ENCODE data around the gene OR9G4.

Gene OR9G4

DNA sequence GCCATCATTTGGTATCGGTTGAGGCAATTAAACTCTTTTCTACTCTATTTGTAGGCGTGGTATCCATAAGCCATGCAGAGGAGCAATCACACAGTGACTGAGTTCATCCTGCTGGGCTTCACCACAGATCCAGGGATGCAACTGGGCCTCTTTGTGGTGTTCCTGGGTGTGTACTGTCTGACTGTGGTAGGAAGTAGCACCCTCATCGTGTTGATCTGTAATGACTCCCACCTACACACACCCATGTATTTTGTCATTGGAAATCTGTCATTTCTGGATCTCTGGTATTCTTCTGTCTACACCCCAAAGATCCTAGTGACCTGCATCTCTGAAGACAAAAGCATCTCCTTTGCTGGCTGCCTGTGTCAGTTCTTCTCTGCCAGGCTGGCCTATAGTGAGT is 8.4 kb downstream of the OR9G4 start:
- Histone ChIP-seq H3K4ac (ENCODE audit: low read depth, low read length) (no peak overlapping the region), H3K36me3 (ENCODE audit: control insufficient read depth in 1 of 2, insufficient read depth in 2 of 2, low read length in 2 of 2) (no peaks in the 10 kb centered on the region), H2AK5ac (ENCODE audit: low read length) (no peak overlapping the region), H3K79me1 (ENCODE audit: low read length) (no peaks in the 10 kb centered on the region), H3K79me2 (ENCODE audit: control insufficient read depth, insufficient read depth, low read length, poor library complexity) (no peaks in the 10 kb centered on the region), H4K91ac (ENCODE audit: low read depth, low read length) (no peak overlapping the region), H3K27ac (ENCODE audit: low read depth, low read length) (no peak overlapping the region), H2AFZ (ENCODE audit: insufficient read depth, low read length, poor library complexity) (no peak overlapping the region), H2BK12ac (ENCODE audit: low read length) (no peak overlapping the region), H3K4me2 (ENCODE audit: low read length) (no peak overlapping the region), H3K4me3 (ENCODE audit: low read depth, low read length) (no peak overlapping the region), H2BK5ac (ENCODE audit: low read depth, low read length, poor library complexity) (no peak overlapping the region), H3K14ac (ENCODE audit: low read length) (no peak overlapping the region), H3K27me3 (ENCODE audit: insufficient read depth, low read length) (no peaks in the 10 kb centered on the region), H3K4me1 (ENCODE audit: control insufficient read depth in 1 of 2, insufficient read depth in 2 of 2, low read length in 2 of 2) (no peaks in the 10 kb centered on the region), H3K9ac (ENCODE audit: low read length) (no peak overlapping the region), H3K9me3 (ENCODE audit: insufficient read depth, low read depth, low read length) (peaks cover 2% of the 10 kb centered on the region), H2BK120ac (ENCODE audit: insufficient read depth, low read length, poor library complexity) (no peak overlapping the region), H4K8ac (ENCODE audit: low read depth, low read length) (no peak overlapping the region), H3K23ac (ENCODE audit: low read length) (no peak overlapping the region), H4K12ac (ENCODE audit: low read depth, low read length) (no peak overlapping the region), H3K18ac (ENCODE audit: low read length) (no peak overlapping the region)
- no CpG with 5 or more reads among the region's 3 CpGs for WGBS (ENCODE audit: extremely low coverage, insufficient coverage, insufficient read length)
- no peak for DNase-seq

DNA sequence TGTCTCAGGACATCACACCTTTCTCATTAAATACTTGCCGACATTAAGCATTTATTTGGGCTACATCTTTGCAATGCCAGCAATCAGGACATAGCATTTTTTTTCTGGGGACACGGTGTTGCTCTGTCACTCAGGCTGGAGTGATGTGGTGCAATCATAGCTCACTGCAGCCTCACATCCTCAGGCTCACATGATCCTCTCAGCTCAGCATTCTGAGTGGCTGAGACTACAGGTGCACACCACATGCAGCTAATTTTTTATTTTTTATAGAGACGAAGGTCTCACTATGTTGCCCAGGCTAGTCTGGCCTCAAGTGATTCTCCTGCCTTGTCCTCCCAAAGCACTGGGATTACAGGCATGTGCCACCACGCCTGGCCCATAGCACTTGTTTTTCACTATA is 28.0 kb downstream of the OR9G4 start:
- no peak overlapping the region for H2BK12ac ChIP-seq (ENCODE audit: low read length)

GRCh38 chr11:56716379-56716854 is 32.1 kb downstream of the OR9G4 start:
- no CpG with 5 or more reads among the region's 6 CpGs for WGBS (ENCODE audit: extremely low coverage, insufficient coverage, insufficient read length)
- no peak overlapping the region for H3K27ac ChIP-seq (ENCODE audit: low read depth, low read length)
- H3K23ac ChIP-seq (ENCODE audit: low read length) = no peak overlapping the region
- H4K91ac ChIP-seq (ENCODE audit: low read depth, low read length) = no peak overlapping the region
- no peak overlapping the region for H3K18ac ChIP-seq (ENCODE audit: low read length)
- H3K79me2 ChIP-seq (ENCODE audit: control insufficient read depth, insufficient read depth, low read length, poor library complexity) = no peaks in the 10 kb centered on the region
- no peaks in the 10 kb centered on the region for H3K9me3 ChIP-seq (ENCODE audit: insufficient read depth, low read depth, low read length)
- H2BK12ac ChIP-seq (ENCODE audit: low read length) = no peak overlapping the region
- H3K79me1 ChIP-seq (ENCODE audit: low read length) = no peaks in the 10 kb centered on the region
- no peak overlapping the region for H3K4ac ChIP-seq (ENCODE audit: low read depth, low read length)
- no peaks in the 10 kb centered on the region for H3K27me3 ChIP-seq (ENCODE audit: insufficient read depth, low read length)
- H3K14ac ChIP-seq (ENCODE audit: low read length) = no peak overlapping the region
- H2AFZ ChIP-seq (ENCODE audit: insufficient read depth, low read length, poor library complexity) = no peak overlapping the region
- no peak overlapping the region for H2BK120ac ChIP-seq (ENCODE audit: insufficient read depth, low read length, poor library complexity)
- no peak for DNase-seq
- H3K4me3 ChIP-seq (ENCODE audit: low read depth, low read length) = no peak overlapping the region
- no peak overlapping the region for H2AK5ac ChIP-seq (ENCODE audit: low read length)
- H3K36me3 ChIP-seq (ENCODE audit: control insufficient read depth in 1 of 2, insufficient read depth in 2 of 2, low read length in 2 of 2) = no peaks in the 10 kb centered on the region
- no peak overlapping the region for H4K12ac ChIP-seq (ENCODE audit: low read depth, low read length)
- no peak overlapping the region for H3K4me2 ChIP-seq (ENCODE audit: low read length)
- H3K9ac ChIP-seq (ENCODE audit: low read length) = no peak overlapping the region
- H3K4me1 ChIP-seq (ENCODE audit: control insufficient read depth in 1 of 2, insufficient read depth in 2 of 2, low read length in 2 of 2) = no peaks in the 10 kb centered on the region
- no peak overlapping the region for H2BK5ac ChIP-seq (ENCODE audit: low read depth, low read length, poor library complexity)
- H4K8ac ChIP-seq (ENCODE audit: low read depth, low read length) = no peak overlapping the region

More for the DNA sequence above, 28.0 kb downstream of the OR9G4 start:
- no peak overlapping the region for H3K18ac ChIP-seq (ENCODE audit: low read length)
- WGBS (ENCODE audit: extremely low coverage, insufficient coverage, insufficient read length) = no CpG with 5 or more reads among the region's 4 CpGs
- no peak overlapping the region for H2BK5ac ChIP-seq (ENCODE audit: low read depth, low read length, poor library complexity)
- no peak overlapping the region for H3K4me3 ChIP-seq (ENCODE audit: low read depth, low read length)
- no peak overlapping the region for H4K8ac ChIP-seq (ENCODE audit: low read depth, low read length)
- H3K4me2 ChIP-seq (ENCODE audit: low read length) = no peak overlapping the region
- no peak overlapping the region for H4K91ac ChIP-seq (ENCODE audit: low read depth, low read length)
- H3K14ac ChIP-seq (ENCODE audit: low read length) = no peak overlapping the region
- no peak overlapping the region for H2AK5ac ChIP-seq (ENCODE audit: low read length)
- H3K9ac ChIP-seq (ENCODE audit: low read length) = no peak overlapping the region
- DNase-seq = no peak
- no peaks in the 10 kb centered on the region for H3K79me1 ChIP-seq (ENCODE audit: low read length)
- no peaks in the 10 kb centered on the region for H3K27me3 ChIP-seq (ENCODE audit: insufficient read depth, low read length)
- no peaks in the 10 kb centered on the region for H3K79me2 ChIP-seq (ENCODE audit: control insufficient read depth, insufficient read depth, low read length, poor library complexity)
- no peak overlapping the region for H3K4ac ChIP-seq (ENCODE audit: low read depth, low read length)
- H2BK120ac ChIP-seq (ENCODE audit: insufficient read depth, low read length, poor library complexity) = no peak overlapping the region
- no peaks in the 10 kb centered on the region for H3K9me3 ChIP-seq (ENCODE audit: insufficient read depth, low read depth, low read length)
- H3K23ac ChIP-seq (ENCODE audit: low read length) = no peak overlapping the region
- no peaks in the 10 kb centered on the region for H3K36me3 ChIP-seq (ENCODE audit: control insufficient read depth in 1 of 2, insufficient read depth in 2 of 2, low read length in 2 of 2)
- no peak overlapping the region for H2AFZ ChIP-seq (ENCODE audit: insufficient read depth, low read length, poor library complexity)
- no peak overlapping the region for H4K12ac ChIP-seq (ENCODE audit: low read depth, low read length)
- H3K4me1 ChIP-seq (ENCODE audit: control insufficient read depth in 1 of 2, insufficient read depth in 2 of 2, low read length in 2 of 2) = no peaks in the 10 kb centered on the region
- H3K27ac ChIP-seq (ENCODE audit: low read depth, low read length) = no peak overlapping the region

DNA sequence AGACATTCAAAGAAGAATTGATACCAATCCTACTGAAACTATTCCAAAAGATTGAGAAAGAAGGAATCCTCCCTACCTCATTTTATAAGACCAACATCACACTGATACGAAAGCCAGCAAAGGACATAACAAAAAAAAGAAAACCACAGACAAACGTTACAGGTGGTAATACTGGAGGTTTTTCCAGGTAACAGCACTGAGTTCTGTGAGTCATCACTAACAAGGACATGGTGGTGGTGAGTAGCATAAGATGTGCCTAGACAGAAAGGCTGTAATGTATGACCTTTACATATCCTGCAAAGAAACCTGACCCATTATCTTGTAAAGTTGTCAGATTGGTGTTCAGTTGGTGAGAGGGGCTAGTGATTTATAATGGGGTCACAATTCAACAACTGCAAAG is 34.3 kb downstream of the OR9G4 start:
- Histone ChIP-seq H3K27ac (ENCODE audit: low read depth, low read length) (no peak overlapping the region), H3K18ac (ENCODE audit: low read length) (no peak overlapping the region), H3K14ac (ENCODE audit: low read length) (no peak overlapping the region), H3K9ac (ENCODE audit: low read length) (no peak overlapping the region), H2BK12ac (ENCODE audit: low read length) (no peak overlapping the region), H3K23ac (ENCODE audit: low read length) (no peak overlapping the region), H2AK5ac (ENCODE audit: low read length) (no peak overlapping the region), H2BK5ac (ENCODE audit: low read depth, low read length, poor library complexity) (no peak overlapping the region), H2AFZ (ENCODE audit: insufficient read depth, low read length, poor library complexity) (no peak overlapping the region), H3K79me1 (ENCODE audit: low read length) (no peaks in the 10 kb centered on the region), H4K12ac (ENCODE audit: low read depth, low read length) (no peak overlapping the region), H3K36me3 (ENCODE audit: control insufficient read depth in 1 of 2, insufficient read depth in 2 of 2, low read length in 2 of 2) (no peaks in the 10 kb centered on the region), H3K4ac (ENCODE audit: low read depth, low read length) (no peak overlapping the region), H3K4me1 (ENCODE audit: control insufficient read depth in 1 of 2, insufficient read depth in 2 of 2, low read length in 2 of 2) (no peaks in the 10 kb centered on the region), H3K4me2 (ENCODE audit: low read length) (no peak overlapping the region), H2BK120ac (ENCODE audit: insufficient read depth, low read length, poor library complexity) (no peak overlapping the region), H4K91ac (ENCODE audit: low read depth, low read length) (no peak overlapping the region), H3K79me2 (ENCODE audit: control insufficient read depth, insufficient read depth, low read length, poor library complexity) (no peaks in the 10 kb centered on the region), H3K4me3 (ENCODE audit: low read depth, low read length) (no peak overlapping the region), H4K8ac (ENCODE audit: low read depth, low read length) (no peak overlapping the region), H3K9me3 (ENCODE audit: insufficient read depth, low read depth, low read length) (no peaks in the 10 kb centered on the region), H3K27me3 (ENCODE audit: insufficient read depth, low read length) (no peaks in the 10 kb centered on the region)
- WGBS (ENCODE audit: extremely low coverage, insufficient coverage, insufficient read length) = no CpG with 5 or more reads among the region's 2 CpGs
- DNase-seq = no peak
